ENCODE results near the gene DPF1.

- TF ChIP-seq ESRRG (CRISPR knock-in tag; IDR thresholded peaks at IDR 0.05) (no peak), OSR1 (CRISPR knock-in tag; IDR thresholded peaks at IDR 0.05) (no peak), ZFP3 (CRISPR knock-in tag; IDR thresholded peaks at IDR 0.05) (no peak), PATZ1 (CRISPR knock-in tag; IDR thresholded peaks at IDR 0.05; ENCODE audit: borderline replicate concordance) (no peak), CSDC2 (CRISPR knock-in tag; IDR thresholded peaks at IDR 0.05) (no peak), RARB (CRISPR knock-in tag; IDR thresholded peaks at IDR 0.05) (no peak), ZFP30 (CRISPR knock-in tag; IDR thresholded peaks at IDR 0.05) (no peak)
These were observed 25.9 kb downstream of the DPF1 start for GRCh38 chr19:38197937-38198704.
